BJ (cell line): ENCODE results near the gene APEH. TPM values are rescaled to one million over a fixed set of nuclear protein-coding genes. Genes with fewer than 3 reads are reported as not detected.

ENCODE experiments used
- CTCF ChIA-PET: fragments of 350-600 bp; formaldehyde crosslinking; extraction: SDS; loops from one replicate; lab custom pipeline; 2021; ENCODE audit warnings: antibody characterized with exemption, inconsistent platforms; lab: Yijun Ruan, JAX
- POLR2A ChIA-PET: fragments of 300-600 bp; sonication (Branson Sonifier 250); formaldehyde crosslinking; extraction: SDS; loops from one replicate; lab custom pipeline; 2021; ENCODE audit warnings: antibody characterized with exemption; lab: Charles Lee
- DNase-seq: peaks from one replicate; pipeline ENCODE4 v3.0.0-alpha.2; 2011; ENCODE audit warnings: low read depth
- H3K27me3 ChIP-seq: 2 replicates; pipeline ENCODE4 v1.6.0; 2011; ENCODE audit warnings: low read length; ENCODE audit not compliant: control insufficient read depth, insufficient read depth
- H3K36me3 ChIP-seq: 2 replicates; pipeline ENCODE4 v1.5.1; 2011; ENCODE audit warnings: low read length; ENCODE audit not compliant: control insufficient read depth, insufficient read depth
- H3K4me3 ChIP-seq: 2 replicates; pipeline ENCODE4 v1.5.1; 2011; ENCODE audit warnings: low read depth, mild to moderate bottlenecking, control low read depth, low read length
- CTCF ChIP-seq: IDR thresholded peaks from 2 replicates; pipeline ENCODE4 v1.5.1; 2011; ENCODE audit warnings: low read depth, mild to moderate bottlenecking, control low read depth, inconsistent platforms, low read length, moderate library complexity; ENCODE audit not compliant: insufficient read depth
- polyA plus RNA-seq: library from polyadenylated mRNA; depleted of rRNA; stranded (reverse); fragments of >200 nt; gene quantifications from 2 replicates; pipeline ENCODE4 v1.2.3, GENCODE V29; 2011

Gene APEH
- polyA plus RNA-seq, 1 experiment = 165 TPM

GRCh38 chr3:49702672-49703071 lies 28.5 kb downstream of the APEH start:
- no peaks in the 10 kb centered on the region for H3K27me3 ChIP-seq
- no peak for DNase-seq
- ChIA-PET POLR2A (no interaction called here), CTCF (interaction anchor here (1.5 to 4.9 kb wide), 5 partner anchors 9 to 203 kb away, joined by 4 to 31 read pairs (median 8); partner anchors contain the start of genes MST1 and RNF123)
- TF ChIP-seq CTCF = no peak
- H3K36me3 ChIP-seq = peaks cover 43% of the 10 kb centered on the region
- H3K4me3 ChIP-seq = no peak overlapping the region

- H3K36me3 ChIP-seq = peaks cover 43% of the 10 kb centered on the region
- CTCF ChIA-PET = interaction anchor here (0.7 to 4.9 kb wide), 7 partner anchors 8 to 164 kb away, joined by 3 to 31 read pairs (median 4); no protein-coding TSS in a partner anchor
- POLR2A ChIA-PET = no interaction called here
- H3K4me3 ChIP-seq = no peak overlapping the region
- no peak for DNase-seq
- H3K27me3 ChIP-seq = no peaks in the 10 kb centered on the region
- TF ChIP-seq CTCF = peak; percentile 93
These were observed 29.3 kb downstream of the APEH start for GRCh38 chr3:49703443-49703927.

- ChIA-PET POLR2A (no interaction called here), CTCF (interaction anchor here (0.7 to 4.9 kb wide), 6 partner anchors 11 to 165 kb away, joined by 3 to 31 read pairs (median 6); no protein-coding TSS in a partner anchor)
- peaks cover 41% of the 10 kb centered on the region for H3K36me3 ChIP-seq
- no peak for TF ChIP-seq CTCF
- H3K4me3 ChIP-seq = no peak overlapping the region
- no peak for DNase-seq
- H3K27me3 ChIP-seq = no peaks in the 10 kb centered on the region
These were observed 29.8 kb downstream of the APEH start for GRCh38 chr3:49703956-49704355.

- ChIA-PET POLR2A (no interaction called here), CTCF (interaction anchor here (1.6 to 4.9 kb wide), 3 partner anchors 11 to 165 kb away, joined by 4 to 31 read pairs (median 11); no protein-coding TSS in a partner anchor)
- no peak overlapping the region for H3K4me3 ChIP-seq
- peaks cover 38% of the 10 kb centered on the region for H3K36me3 ChIP-seq
- H3K27me3 ChIP-seq = no peaks in the 10 kb centered on the region
- no peak for DNase-seq
- TF ChIP-seq CTCF = no peak
These were observed 30.5 kb downstream of the APEH start for GRCh38 chr3:49704629-49705028.

GRCh38 chr3:49705390-49705960 lies 31.3 kb downstream of the APEH start:
- no peak for DNase-seq
- Histone ChIP-seq H3K27me3 (no peaks in the 10 kb centered on the region), H3K36me3 (peaks cover 31% of the 10 kb centered on the region), H3K4me3 (no peak overlapping the region)
- ChIA-PET POLR2A (no interaction called here), CTCF (no interaction called here)
- no peak for TF ChIP-seq CTCF
